RCC 7860 (cell line): ENCODE data around the gene CST3.
"Not testable (repeated sequence)": the region's sequence is repeated elsewhere in the genome, so short reads cannot be mapped to it uniquely, and the experiment has no call there.

Experiments used
- DNase-seq: peaks from one replicate; pipeline ENCODE4 v3.0.0-alpha.2; 2015; ENCODE audit warnings: low spot score
- FAIRE-seq: peaks from 2 replicates; lab custom pipeline; 2012; peaks lifted over from hg19 to GRCh38; lab: Jason Lieb, UNC

The CST3 gene

DNA sequence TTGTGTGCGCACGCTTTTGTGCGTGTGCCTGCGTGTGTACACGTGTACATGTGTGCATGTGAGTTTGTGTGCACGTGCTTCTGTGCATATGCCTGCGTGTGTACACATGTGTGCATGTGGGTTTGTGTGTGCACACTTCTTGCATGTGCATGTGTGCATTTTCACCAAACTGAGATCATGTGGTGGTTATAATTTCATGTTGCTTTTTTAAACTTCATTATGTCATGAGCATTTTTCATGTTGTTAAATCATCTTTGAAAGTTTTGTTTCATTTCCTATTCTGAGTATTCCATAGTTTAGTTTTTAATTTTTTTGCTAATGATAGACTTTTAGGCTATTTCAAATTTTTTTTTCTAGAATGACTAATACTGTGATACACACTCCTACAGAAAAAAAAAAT, 6.4 kb upstream of the CST3 start:
- FAIRE-seq (no peak), DNase-seq (no peak)

DNA sequence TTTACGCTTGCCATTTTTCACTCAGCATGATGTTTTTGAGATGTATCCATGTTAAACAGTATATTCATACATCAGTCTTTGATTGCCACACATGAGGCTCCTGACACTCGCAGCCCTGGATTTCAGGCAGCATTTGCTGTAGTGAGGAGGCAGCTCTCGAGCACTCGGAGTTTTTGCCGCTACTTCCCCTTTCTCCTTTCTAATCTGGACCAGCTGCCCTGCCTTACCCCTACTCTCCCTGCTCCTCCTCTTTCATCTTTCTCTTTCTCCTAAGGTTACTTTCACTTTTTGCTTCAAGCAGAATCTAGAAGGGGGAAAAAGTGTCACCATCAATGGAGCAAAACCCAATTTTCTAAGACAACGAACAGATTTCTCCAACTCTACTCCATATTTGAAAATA, 5.9 kb upstream of the CST3 start:
- DNase-seq (no peak), FAIRE-seq (no peak)

DNA sequence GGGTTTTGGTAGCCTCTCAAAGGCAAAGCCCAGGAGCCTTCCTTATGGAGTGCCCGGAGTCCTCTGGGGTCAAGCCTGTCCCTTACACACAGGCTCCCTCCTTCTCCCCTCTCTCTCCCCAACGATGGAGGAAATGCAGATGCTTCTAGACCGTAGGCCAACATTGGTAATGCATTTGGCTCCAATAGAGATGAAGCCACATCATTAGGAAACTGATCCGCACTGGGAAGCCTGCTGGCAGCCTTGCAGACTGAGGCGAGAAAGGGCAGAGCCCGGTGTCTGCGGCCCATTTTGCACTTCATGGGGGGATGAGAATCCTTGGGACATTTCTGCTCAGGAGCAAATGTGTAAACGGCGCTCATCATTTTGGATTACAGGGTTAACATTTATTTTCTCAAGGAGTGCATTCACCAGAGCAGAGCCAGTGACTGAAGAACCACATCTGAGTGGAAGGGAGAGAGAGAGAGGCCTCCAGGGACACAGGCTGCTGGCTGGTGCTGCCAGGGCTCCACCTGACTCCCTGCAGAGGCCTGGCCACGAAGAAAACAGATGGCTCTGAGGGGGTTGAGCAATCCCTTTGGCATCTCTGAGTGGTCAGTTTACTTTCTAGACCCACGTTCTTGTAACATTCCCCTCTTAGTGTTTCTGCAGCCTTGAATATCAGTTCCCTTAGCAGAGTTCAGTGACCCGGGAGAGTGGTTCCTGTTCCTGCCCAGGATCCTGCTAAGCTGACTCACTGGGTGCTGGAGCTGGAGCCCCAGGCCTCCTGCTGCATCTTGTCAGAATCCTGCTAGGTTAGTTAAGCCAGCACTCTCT, 4.4 kb upstream of the CST3 start:
- FAIRE-seq (no peak), DNase-seq (peak; percentile 77)

DNA sequence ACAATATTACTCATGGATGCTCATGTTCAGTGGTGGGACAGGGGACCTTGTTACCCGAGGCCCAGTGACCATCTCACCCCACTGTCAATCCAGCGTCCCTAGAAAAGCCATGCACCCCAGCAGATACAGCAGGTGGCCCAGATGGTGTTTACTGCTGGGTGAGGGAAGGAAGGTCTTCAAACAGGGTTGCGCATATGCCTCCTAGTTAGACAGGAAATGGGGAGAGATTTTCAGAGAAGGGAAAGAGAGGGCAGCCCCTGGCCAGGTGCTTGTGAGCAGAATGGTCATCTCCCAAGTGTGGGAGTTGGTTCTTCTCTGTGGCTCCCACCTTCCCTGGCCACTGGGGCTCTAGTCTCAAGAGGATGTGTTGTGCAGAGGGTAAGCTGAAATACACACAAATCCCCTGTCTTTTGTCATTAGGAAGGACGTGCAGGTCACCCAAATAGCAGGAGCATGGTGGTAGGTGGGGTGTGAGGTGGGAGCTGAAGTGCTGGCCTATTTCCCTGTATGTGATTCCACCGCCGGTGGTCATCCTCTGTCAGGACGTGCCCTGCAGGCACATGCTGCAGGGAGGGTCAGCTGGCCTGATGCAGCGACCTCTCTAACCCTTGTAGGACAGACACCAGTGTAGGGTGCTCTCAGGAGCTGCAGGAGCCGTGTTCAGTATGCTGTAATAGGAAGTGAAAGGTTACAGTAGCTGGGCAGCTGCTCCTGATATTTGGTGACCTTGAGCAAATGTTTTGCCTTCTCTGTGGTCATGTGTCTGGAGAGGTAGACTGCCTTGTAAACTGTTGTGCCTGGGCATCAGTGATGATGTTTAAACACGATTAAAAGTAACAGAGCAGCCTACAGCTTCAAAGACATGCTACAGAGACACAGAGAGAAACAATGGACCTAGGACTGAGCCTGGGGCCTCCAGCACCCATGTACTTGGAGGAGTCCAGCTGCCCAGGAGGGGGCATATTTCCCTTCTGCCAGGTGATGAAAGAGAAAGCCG, 3.2 kb upstream of the CST3 start:
- no peak for FAIRE-seq
- DNase-seq, result no peak

DNA sequence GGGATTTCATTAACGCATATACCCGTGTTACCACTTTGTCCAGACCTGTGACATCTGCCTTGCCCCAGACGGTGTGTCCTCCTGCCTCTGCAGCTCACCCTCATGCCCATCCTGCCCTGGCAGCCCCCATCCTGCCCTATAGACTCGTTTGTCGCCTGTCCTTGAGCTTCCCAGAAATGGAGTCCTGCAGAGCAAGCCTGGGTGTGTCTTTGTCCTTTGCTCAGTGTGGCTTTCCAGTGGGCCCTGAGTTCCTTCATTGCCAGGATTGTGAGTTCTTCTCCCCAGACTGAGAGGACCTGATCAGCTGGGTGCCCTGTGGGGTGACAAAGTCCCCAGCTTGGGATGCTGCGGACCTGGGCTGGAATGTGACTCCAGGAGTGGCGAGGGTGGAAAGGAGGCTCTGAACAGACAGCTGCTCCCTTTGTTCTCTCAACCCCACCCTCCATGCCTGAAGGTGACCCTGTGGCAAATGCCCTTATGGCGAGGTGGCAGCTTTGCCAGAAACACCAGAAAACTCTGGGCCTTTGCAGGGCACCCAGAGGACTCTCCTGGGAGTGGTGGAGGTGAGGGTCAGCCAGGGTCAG, 2.4 kb upstream of the CST3 start:
- FAIRE-seq (no peak), DNase-seq (no peak)

DNA sequence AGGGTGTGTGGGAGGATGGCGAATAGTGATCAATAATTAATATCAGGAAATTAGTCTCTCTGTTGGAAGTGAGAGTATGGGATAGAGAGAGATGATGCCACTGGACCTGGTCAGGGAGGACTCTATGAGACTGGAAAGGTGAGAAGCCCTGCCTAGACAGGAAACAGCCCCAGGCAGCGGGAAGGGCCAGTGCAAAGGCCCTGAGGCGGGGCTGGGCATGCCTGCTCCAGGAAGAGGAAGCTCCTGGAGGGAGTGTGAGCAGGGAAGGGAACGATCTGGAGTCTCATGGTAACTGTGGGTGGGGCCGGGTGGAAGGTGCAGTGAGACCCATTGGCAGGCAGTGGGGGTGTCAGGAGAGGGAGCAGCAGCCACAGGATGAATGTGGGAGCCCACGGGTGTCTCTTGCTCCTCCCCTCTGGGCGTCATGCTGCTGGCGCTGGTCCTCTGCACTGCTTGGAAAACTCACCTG, 1.8 kb upstream of the CST3 start:
- no peak for FAIRE-seq
- DNase-seq, result no peak

DNA sequence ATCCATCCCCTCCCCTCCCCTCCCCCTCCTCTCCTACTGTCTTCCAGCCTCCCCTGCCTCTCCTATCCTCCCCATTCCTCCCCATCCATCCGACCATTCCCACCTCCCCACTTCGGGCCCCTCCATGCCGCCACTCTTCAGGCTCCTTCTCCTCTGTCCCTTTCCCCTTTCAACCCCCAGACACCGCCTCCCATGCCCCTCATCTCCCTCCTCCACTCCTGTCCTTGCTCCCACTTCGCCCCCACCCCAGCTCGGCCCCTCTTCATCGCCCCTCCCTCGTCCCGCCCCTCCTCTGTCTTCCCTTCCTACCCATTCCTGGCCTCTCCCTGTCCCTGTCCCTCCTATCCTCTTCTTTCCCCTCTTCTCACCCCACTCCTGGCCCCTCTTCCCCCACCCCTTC, 554 bp upstream of the CST3 start:
- no peak for DNase-seq
- FAIRE-seq, result no peak

DNA sequence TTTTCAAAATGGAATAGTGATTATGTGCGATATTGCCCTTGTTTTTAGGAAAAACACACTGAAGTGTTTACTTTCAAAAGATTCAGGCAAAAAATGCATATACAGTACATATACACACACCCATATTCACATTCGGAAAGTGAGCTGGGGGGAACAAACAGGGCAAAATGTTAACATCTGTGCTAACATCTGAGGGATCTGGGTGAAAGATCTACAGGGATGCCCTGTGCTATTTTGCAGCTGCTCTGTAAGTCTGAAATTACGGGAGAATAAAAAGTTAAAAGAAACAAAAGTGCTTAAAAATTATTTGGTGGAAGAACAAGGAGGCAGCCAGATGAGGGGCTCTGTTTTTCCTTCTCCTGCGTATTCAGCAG, 860 bp downstream of the CST3 start:
- DNase-seq (no peak), FAIRE-seq (no peak)

DNA sequence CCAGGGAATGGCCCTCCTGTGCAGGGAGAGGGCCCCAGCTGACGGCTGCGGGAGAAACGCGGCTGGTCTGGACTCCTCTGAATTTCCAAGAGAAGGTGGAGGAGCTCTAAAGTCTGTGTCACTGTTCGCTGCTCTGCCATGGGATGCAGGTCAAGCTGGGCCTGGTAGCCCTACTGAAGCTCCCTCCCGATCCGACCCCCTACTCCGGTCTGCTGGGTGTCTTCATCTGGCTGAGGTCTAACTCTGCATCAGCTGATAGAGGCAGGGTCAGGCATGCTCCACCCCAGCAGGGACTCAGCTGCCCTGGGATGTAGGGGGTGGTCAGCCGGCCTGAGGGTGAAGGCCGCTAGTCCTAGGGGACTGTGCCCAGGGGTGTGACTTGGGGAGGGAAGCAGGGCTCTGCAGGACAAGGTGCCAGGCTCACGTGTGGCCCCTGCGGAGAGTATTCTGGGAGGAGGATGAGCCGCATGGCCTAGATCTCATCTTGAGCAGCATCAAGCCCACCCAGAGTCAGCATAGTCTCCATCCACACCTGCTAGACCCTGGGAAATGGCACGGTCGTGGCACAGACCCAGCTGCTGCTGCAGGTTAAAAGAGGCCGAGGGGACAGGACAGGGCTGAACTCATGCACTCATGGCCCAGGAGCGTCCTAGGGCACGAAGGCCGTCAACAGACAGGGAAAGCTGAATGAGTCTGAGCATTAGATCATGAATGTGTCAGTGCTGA, 1.4 kb downstream of the CST3 start:
- FAIRE-seq (no peak), DNase-seq (no peak)

DNA sequence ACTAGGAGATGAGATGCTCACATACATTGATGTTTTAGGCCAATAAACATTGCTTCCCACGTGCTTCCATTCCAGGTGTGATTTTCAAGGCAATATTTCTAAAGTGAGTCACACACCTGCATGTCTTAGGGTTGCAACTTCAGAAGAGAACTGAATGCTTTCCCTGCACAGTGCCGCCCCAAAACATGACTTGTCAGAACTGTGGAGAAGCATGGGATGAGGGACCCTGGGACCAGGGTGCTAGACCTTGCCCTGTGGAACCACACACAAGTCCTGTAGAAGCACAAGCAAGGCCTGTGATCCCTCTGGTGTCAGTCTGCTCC, 2.0 kb downstream of the CST3 start:
- FAIRE-seq, DNase-seq: not testable (repeated sequence)

DNA sequence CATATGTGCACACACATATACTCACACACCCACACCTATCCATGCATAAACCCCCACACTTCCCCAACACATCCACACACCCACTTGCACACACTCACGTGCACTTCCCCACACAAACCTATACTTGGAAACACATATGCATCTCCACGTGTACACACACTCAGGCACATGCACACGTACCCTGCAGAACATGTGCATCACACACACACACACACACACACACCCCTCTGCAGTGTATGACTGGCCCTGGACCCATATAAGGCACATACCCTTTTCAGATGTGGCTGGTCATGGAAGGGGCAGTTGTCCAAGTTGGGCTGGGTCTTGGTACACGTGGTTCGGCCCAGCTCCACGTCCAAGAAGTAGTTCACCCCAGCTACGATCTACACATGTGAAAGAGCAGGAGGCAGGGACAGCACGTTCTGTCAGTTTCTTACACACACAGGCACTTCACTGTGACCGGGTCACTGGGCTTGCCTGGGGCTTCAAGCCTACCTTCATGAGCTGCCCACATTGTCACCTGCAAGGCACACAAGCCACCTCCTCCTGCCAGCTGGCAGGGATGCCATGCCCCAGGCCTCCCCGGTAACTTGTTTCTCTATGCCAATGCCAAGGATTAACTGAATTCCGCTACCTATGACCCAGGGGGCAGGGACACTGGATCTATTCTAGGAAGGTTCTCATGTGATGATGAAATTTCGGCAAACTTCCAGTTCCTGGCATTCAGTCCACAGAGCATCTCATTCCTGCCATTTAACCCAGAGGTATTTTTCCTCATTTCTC, 2.6 kb downstream of the CST3 start:
- FAIRE-seq, result no peak
- DNase-seq, result no peak

DNA sequence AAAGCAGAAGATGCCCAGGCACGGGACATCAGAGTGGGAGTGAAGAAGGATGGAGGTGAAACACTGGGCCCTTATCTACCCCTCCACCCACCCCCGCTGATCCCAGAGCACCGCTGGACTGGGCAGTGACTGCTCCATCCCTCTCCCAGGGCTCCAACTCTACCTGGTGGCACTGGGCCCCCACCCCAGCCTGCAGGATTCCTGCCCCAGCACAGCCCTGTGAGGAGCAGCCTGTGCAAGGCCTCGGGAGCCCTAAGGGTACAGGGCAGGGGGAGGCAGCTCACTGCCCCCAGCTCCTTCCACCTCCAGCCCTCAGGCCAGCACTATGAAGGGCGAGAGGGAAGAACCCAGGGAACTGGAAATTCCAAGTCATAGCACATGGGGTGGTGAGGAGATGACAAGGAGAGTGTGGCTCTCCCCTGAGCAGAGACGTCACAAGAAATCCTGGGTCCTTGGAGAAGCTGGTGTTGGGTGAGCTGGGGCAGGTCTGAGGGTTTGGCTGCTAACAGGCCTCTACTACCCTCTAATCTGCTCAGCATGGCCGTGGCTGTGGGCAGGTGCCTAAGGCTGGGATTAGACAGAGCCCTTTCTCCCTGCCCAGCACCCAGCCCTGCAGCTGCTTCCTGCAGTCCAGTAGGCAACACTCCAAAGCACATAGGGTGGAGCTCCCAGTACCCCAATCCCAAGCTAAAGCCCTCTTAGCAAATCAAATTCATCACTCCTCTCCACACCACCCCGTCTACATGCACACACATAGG, 3.5 kb downstream of the CST3 start:
- FAIRE-seq (no peak), DNase-seq (no peak)

DNA sequence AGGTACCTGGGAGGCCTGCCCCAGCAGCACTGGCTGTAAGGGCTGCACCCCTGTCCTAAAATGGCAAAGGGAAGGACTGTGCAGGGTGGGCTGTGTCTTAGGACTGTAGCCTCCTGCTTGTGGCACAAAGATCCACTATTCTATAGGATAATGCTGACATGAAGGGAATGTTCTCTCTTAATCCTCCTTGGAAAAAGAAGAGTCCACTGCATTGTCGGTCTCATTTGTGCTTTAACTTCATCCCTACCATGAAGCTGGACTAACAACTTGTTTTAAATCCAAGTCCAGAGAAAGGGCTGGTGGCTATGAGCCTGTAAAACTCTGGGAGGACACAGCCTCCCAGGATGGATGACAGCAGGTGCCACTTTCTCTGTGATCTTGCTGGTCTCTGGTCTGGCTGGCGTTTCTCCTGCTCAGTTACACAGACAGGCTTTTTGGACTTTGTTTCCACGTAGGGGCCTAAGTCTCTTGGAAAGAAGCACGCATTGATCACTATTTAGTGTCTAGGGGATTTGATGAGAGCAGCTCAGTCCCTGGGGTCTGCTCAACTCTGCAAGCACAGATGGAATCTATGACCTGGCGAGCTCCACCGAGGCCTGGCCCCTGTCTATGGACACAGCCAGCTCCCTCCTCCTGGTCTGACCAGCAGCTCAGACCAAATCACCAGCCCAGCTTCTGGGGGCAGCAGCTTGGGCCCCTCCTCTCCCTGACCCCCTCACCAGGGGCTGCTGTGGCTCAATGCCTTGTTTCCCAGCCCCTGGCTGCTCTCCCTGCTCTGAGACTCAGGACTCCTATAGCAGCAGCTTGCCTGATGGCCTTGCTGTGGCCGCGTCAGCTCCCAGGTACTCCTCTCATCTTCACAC, 4.8 kb downstream of the CST3 start:
- FAIRE-seq (no peak), DNase-seq (no peak)

DNA sequence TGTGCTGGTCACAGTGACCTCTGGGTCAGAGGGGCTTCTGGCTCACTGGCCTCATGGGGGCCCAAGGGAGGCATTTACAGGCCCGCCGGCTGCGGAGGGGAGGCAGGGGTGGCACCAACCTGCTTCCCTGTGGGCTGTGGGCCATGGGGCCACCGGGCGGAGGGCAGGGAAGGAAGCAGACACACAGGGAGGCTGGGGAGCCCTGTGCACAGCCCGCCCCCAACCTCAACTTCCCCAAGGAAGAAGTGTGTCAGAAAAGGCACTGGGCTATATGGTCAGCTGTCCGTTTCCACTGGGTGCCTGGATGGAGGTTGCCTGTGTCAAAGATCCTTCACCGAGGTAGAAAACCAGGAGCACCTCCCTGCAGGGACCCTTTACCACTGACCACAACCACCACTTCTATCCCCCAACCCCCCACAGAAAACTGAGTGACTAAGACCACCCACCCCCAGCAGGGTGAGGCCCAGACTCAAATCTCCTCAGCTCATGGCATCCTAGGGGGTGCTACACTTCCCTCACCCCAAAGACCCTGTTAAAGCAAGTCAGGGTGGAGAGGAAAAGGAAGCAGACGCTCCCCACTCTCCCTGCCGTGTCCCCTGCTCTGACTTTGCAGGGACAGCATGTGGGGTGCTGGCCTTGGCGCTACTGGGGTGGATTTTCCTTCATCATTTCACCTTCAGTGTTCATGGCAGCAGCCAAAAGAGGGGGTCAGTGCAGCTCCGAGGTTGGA, 5.6 kb downstream of the CST3 start:
- DNase-seq (no peak), FAIRE-seq (no peak)

DNA sequence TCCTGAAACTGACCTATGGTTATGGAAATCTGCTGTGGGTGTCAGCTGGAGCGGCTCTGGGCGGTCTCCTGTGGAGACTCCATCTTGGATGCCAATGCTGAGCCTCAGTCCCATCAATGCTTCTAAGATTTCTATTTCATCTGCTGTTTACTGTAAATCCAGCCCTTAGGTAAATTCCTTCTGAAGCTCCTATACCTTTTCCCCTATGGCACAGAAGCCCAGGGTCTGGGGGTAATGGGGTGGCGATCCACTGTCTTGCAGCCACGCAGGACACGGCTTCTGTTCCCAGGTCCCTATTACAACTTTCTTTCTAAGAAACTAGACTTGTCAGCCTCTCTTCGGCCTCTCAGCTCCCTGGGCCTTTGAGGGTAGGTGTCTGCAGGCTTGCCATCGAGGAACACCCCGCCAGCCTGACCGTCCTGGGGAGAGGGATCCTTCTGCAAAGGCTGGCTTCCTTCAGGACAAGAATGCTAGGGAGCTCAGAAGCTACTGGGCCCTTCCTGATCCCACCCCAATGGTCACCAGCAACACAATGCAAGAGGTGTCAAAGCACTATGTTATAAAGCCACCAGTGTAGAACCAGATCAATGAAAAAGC, 6.4 kb downstream of the CST3 start:
- DNase-seq, result no peak
- FAIRE-seq, result no peak

DNA sequence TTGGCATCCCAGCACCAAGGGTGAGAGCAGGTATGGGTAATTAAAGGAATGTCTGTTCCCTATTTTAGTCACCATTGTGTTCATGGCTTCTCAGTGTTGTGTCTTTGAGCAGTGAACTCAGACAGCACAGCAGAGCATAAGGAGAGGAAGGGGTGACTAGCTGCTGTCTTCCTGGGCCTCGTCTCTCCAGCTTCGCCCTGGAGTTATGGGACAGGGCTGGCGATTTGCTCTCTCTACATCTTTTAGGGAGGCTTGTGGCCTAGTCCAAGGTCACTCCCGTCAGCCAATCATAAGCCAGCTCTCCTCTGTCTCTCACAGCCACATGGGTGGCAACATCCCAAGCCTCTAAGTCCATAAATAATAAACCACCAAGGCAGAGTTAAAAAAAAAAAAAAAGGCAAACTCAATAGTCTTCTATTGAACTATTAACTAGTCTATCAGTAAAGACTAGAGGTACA, 7.3 kb downstream of the CST3 start:
- DNase-seq, result no peak
- no peak for FAIRE-seq
